Brain microvascular endothelial cell (primary cell): ENCODE results near the gene MLLT11.

Experiments
- DNase-seq: peaks from one replicate; pipeline ENCODE4 v3.0.0-alpha.2; 2020
- H3K27ac ChIP-seq: fragments of 250-450 bp; sonication (Bioruptor Pico); 2 replicates; pipeline ENCODE4 v1.5.1; 2020; ENCODE audit warnings: mild to moderate bottlenecking, moderate library complexity
- H3K27me3 ChIP-seq: fragments of 250-450 bp; sonication (Bioruptor Pico); replicated peaks from 2 replicates; pipeline ENCODE4 v1.5.1; 2020; ENCODE audit warnings: mild to moderate bottlenecking
- H3K36me3 ChIP-seq: fragments of 250-450 bp; sonication (Bioruptor Pico); replicated peaks from 2 replicates; pipeline ENCODE4 v1.5.1; 2020; ENCODE audit warnings: mild to moderate bottlenecking
- H3K4me3 ChIP-seq: 2 replicates; pipeline ENCODE4 v1.5.1; 2011; ENCODE audit warnings: low read depth, mild to moderate bottlenecking, control low read depth, low read length, moderate library complexity
- CTCF ChIP-seq: IDR thresholded peaks from 2 replicates; pipeline ENCODE4 v1.5.1; 2011; ENCODE audit warnings: low read depth, mild to moderate bottlenecking, moderate library complexity, low read length, control low read depth, inconsistent platforms; ENCODE audit errors: missing control alignments
- in situ Hi-C: cut with HindIII; loops from 2 replicates; pipeline ENCODE4 v1.10.0; 2017; ENCODE audit warnings: low sequenced_read_pairs, low pct_ligation_motif_present

MLLT11 gene

GRCh38 chr1:151026460-151026859 is 33.7 kb upstream of the MLLT11 start:
- Histone ChIP-seq H3K36me3 (peaks cover 27% of the 10 kb centered on the region), H3K27ac (no peak overlapping the region), H3K27me3 (no peaks in the 10 kb centered on the region), H3K4me3 (no peak overlapping the region)
- in situ Hi-C loops: no loop called here
- DNase-seq: no peak
- no peak for TF ChIP-seq CTCF

- in situ Hi-C loops: no loop called here
- no peak overlapping the region for H3K4me3 ChIP-seq
- no peak for TF ChIP-seq CTCF
- no peak overlapping the region for H3K27ac ChIP-seq
- peaks cover 25% of the 10 kb centered on the region for H3K36me3 ChIP-seq
- no peak for DNase-seq
- no peaks in the 10 kb centered on the region for H3K27me3 ChIP-seq
Observed at GRCh38 chr1:151032164-151032563, 28.0 kb upstream of the MLLT11 start.

- H3K36me3 ChIP-seq: peaks cover 16% of the 10 kb centered on the region
- H3K27ac ChIP-seq: no peak overlapping the region
- DNase-seq: no peak
- H3K4me3 ChIP-seq: no peak overlapping the region
- H3K27me3 ChIP-seq: no peaks in the 10 kb centered on the region
- no peak for TF ChIP-seq CTCF
- in situ Hi-C loops: no loop called here
Observed at GRCh38 chr1:151035167-151035566, 25.0 kb upstream of the MLLT11 start.

- no peak within 1 kb of the TSS for H3K4me3 ChIP-seq
- H3K27ac ChIP-seq: no peak within 1 kb of the TSS
- peaks cover 8% of the 10 kb centered on the region for H3K36me3 ChIP-seq
- in situ Hi-C loops: no loop called here
- no peak for DNase-seq
- no peaks in the 10 kb centered on the region for H3K27me3 ChIP-seq
- no peak for TF ChIP-seq CTCF
Observed at GRCh38 chr1:151036356-151036755, 23.8 kb upstream of the MLLT11 start, which contains the start of gene BNIPL. TSS of gene BNIPL (plus strand) at chr1:151036586. CDS start at chr1:151036726, 140 bp downstream.

- no peak for DNase-seq
- Histone ChIP-seq H3K4me3 (no peak overlapping the region), H3K36me3 (peaks cover 6% of the 10 kb centered on the region), H3K27me3 (no peaks in the 10 kb centered on the region), H3K27ac (no peak overlapping the region)
- in situ Hi-C loops: no loop called here
- TF ChIP-seq CTCF: no peak
Observed at GRCh38 chr1:151037032-151037431, 23.2 kb upstream of the MLLT11 start.

GRCh38 chr1:151039521-151039920 is 20.7 kb upstream of the MLLT11 start:
- Histone ChIP-seq H3K36me3 (peaks cover 3% of the 10 kb centered on the region), H3K27me3 (no peaks in the 10 kb centered on the region), H3K27ac (no peak overlapping the region), H3K4me3 (no peak overlapping the region)
- TF ChIP-seq CTCF: no peak
- in situ Hi-C loops: no loop called here
- no peak for DNase-seq
